GM18951 (cell line): ENCODE results near the gene BMP3.

ENCODE experiments used
- POLR2A ChIP-seq: IDR thresholded peaks from 4 replicates; pipeline ENCODE4 v1.6.1; 2011; ENCODE audit warnings: mild to moderate bottlenecking; ENCODE audit not compliant: insufficient read length, insufficient read depth; ENCODE audit errors: extremely low read depth
- in situ Hi-C: fragments of 300-500 bp; cut with MboI; formaldehyde crosslinking; loops from one replicate; pipeline ENCODE4 v1.12.0; 2022; ENCODE audit warnings: low sequenced_read_pairs, mixed read lengths, inconsistent platforms; ENCODE audit not compliant: unreplicated experiment

The BMP3 gene

GRCh38 chr4:81031796-81032551 lies 1.5 kb downstream of the BMP3 start:
- in situ Hi-C loops, result no loop called here
- no peak for TF ChIP-seq POLR2A

GRCh38 chr4:81032771-81033684 lies 2.5 kb downstream of the BMP3 start:
- in situ Hi-C loops, result no loop called here
- TF ChIP-seq POLR2A, result no peak

GRCh38 chr4:81038636-81039350 lies 8.3 kb downstream of the BMP3 start:
- TF ChIP-seq POLR2A, result no peak
- in situ Hi-C loops, result no loop called here

GRCh38 chr4:81039351-81039972 lies 9.0 kb downstream of the BMP3 start:
- in situ Hi-C loops, result no loop called here

GRCh38 chr4:81040012-81040659 lies 9.6 kb downstream of the BMP3 start:
- TF ChIP-seq POLR2A, result no peak
- in situ Hi-C loops, result loop anchor here (10.0 kb wide), 1 partner anchor 665 kb away; no protein-coding TSS in a partner anchor

More at GRCh38 chr4:81039351-81039972, 9.0 kb downstream of the BMP3 start:
- no peak for TF ChIP-seq POLR2A

- in situ Hi-C loops, result loop anchor here (10.0 kb wide), 1 partner anchor 668 kb away; no protein-coding TSS in a partner anchor
- TF ChIP-seq POLR2A, result no peak
These were observed 12.3 kb downstream of the BMP3 start for GRCh38 chr4:81042578-81043365.

GRCh38 chr4:81049330-81049729 lies 18.8 kb downstream of the BMP3 start:
- no peak for TF ChIP-seq POLR2A
- in situ Hi-C loops, result loop anchor here (10.0 kb wide), 1 partner anchor 675 kb away; no protein-coding TSS in a partner anchor

GRCh38 chr4:81049907-81050306 lies 19.4 kb downstream of the BMP3 start:
- in situ Hi-C loops, result loop anchor here (10.0 kb wide), 1 partner anchor 675 kb away; no protein-coding TSS in a partner anchor

GRCh38 chr4:81052119-81053068 lies 21.9 kb downstream of the BMP3 start:
- TF ChIP-seq POLR2A, result no peak
- in situ Hi-C loops, result no loop called here

More at GRCh38 chr4:81049907-81050306, 19.4 kb downstream of the BMP3 start:
- TF ChIP-seq POLR2A, result no peak

GRCh38 chr4:81058621-81059020 lies 28.1 kb downstream of the BMP3 start:
- in situ Hi-C loops, result no loop called here
- no peak for TF ChIP-seq POLR2A
